HG02571 (cell line): ENCODE results near the gene C3orf85.
"Not testable (repeated sequence)": the region's sequence is repeated elsewhere in the genome, so short reads cannot be mapped to it uniquely, and the experiment has no call there.

Experiments used
- ATAC-seq: cut with Tn5 transposase; IDR thresholded peaks from one replicate; pipeline ENCODE4 v1.9.1; 2021; ENCODE audit warnings: mild to moderate bottlenecking, moderate library complexity; ENCODE audit not compliant: unreplicated experiment

Gene C3orf85, protein sequence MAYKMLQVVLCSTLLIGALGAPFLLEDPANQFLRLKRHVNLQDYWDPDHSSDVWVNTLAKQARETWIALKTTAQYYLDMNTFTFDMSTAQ

DNA sequence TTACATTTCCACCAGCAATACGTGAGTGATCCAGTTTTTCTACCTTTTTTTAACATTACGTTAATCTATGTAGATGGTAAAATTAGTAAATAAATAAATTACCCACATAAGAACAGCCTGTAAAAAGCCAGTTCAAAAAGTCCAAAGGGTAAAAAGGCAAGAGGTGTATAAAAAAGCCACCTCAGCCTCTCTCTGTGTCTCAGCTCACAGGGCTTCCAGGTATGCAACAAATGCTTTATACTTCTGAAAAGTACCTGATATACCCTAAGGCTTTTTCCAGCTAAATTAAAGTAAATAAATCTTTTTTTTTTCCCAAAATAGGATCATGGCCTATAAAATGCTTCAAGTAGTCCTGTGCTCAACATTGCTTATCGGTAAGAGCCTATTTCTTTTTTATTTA is at the start of gene C3orf85:
TSS of gene C3orf85 (plus strand) at position 197 of the 400 bp plus-strand sequence. CDS start at position 326, 129 bp downstream.
- no peak for ATAC-seq

DNA sequence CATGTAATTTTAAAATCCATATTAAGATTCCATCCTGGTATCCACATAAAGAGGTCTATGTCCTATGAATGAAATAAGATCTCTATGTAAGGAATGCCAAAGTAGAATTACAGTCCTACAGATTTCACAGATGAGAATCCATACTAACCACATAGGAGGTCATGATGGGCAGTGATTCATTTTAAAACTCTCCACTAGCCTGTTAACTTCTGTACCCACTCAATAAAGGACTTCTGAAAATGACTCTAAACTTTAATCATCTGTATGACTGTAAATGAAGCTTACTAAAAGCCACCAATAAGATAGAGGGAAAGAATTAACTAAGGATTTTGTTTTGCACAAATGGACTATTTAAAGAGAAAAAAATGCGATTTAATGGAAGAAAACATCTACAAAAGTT is 47.3 kb upstream of the C3orf85 start:
- ATAC-seq, result no peak

DNA sequence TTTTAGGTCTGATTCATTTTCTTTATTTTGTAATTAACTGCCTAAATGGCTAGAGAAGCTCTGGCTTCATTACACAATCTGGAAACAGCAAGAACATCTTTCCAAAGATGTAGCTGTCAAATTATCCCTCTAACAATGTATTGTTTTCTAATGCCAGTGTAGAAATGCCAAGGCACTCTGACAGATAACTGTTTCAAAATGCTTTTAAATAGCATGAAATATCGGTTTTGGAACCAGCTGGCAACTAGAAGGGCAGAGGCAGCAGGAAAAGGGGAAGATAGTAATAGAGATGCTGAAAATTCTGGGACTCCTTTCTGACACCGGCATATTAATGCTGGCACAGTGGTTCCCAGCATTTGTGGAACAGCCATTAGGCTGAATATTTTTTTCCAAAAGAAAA is 44.7 kb upstream of the C3orf85 start:
- ATAC-seq, result no peak

GRCh38 chr3:109093561-109093960 is 43.0 kb upstream of the C3orf85 start:
- ATAC-seq, result no peak

DNA sequence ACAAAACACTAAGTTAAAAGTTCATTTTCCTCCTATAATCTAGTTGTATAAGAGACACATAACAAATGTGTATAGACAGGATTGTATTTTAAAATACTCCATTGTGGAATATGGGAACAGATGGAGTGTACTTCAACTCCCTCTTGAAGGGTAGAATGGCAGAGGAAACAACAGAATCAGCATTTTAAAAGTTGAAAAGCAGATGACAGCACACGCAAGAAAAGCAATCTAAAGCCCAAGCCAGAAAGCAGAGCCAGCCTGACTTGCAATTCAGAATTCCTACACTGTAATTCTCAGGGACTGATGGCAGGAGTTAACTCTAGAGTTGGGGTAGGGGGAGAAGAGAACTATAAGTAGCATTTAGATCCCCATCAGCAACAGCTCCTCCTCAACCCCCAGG is 41.4 kb upstream of the C3orf85 start:
- ATAC-seq, result no peak

DNA sequence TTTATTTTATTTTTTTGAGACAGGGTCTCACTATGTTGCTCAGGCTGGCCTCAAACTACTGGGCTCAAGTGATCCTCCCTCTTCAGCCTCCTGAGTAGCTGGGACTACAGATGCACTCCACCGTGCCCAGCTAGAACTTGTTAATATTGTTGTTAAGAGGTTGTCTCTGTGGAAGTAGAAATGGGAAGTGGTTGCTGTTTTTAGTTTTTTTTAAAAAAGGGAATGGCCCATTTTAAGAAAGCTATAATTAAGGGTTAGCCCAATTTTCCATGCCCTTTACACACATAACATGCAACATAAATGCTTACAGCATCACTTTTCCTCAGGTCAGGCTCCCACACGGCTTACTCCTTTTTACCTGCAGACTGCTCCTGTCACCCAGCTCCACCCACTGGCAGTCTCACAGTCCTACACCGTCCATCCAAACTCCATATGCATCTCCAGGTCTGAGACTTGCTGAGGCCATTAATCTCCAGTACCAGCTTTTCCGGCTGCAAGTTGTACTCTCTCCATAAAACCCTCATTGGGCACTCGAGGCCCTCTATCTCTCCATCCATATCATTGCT is 38.4 kb upstream of the C3orf85 start:
- ATAC-seq, result no peak

DNA sequence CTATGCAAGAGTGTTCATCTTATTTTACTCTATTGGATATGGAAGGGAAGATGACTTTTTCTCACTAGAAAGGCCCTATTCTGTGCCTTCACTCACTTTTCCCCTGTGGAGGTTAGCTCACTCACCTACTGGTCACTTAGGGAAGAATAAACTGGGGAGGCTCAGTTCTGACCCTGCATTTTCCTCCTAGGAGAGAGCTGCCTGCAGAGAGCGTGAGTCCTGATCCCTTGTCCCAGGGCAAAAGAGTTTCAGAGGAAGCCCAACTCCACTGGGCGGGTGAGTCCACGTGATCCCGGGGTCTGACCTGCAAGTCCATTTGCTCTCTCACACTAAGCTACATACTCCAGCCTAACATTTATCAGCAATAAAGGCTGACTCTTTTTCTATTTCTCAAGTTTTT is 26.9 kb upstream of the C3orf85 start:
- ATAC-seq, result no peak

GRCh38 chr3:109112946-109113760 is 23.4 kb upstream of the C3orf85 start:
- ATAC-seq, result no peak

- ATAC-seq, result no peak
Measured at GRCh38 chr3:109114746-109115145, 21.8 kb upstream of the C3orf85 start.

DNA sequence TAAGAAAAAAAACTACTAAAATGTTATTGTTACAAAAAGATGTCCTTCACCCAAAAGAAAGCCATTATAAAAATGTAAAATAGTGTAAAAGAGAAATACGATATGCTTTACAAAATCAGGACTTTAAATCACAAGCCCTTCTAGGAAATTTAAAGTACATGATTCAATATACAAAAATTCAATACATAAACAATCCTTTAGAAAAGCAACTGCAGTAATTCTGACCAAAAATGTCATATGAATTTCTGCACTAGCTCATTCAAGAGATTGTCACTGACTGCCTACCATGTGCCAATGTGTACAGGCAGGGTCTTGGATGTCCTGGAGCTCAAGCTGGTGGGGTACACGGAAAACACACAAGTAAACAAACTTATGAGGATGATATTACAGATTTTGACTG is 21.1 kb upstream of the C3orf85 start:
- ATAC-seq, result no peak

GRCh38 chr3:109116031-109116430 is 20.5 kb upstream of the C3orf85 start:
- ATAC-seq, result no peak

- ATAC-seq, result no peak
Measured at GRCh38 chr3:109117939-109118338, 18.6 kb upstream of the C3orf85 start, which contains the start of gene MORC1. MORC1 (minus strand) TSS chr3:109118134; CDS start chr3:109118059, 75 bp downstream.

GRCh38 chr3:109118584-109118983 is 17.9 kb upstream of the C3orf85 start:
- ATAC-seq, result no peak

DNA sequence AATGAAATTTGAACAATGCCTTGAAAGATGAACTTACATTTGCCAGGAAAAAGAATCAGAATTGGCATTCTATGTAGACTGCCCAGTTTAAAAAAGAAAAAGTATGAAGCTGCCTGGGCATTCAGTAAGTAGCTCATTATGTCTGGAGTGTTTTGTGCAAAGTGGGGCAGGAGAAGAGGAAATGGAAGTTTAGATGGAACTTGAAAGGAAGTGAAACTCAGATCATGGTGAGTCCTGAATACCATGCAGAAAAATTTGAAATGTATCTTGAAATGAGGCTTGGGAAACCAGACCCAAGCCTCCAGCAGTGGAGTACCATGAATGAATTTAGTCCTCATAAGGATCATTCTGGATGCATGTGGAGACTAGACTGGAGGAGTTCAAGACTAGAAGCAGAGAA is 13.8 kb upstream of the C3orf85 start:
- ATAC-seq, result no peak

- ATAC-seq, result no peak
Measured at GRCh38 chr3:109125902-109126301, 10.6 kb upstream of the C3orf85 start.

DNA sequence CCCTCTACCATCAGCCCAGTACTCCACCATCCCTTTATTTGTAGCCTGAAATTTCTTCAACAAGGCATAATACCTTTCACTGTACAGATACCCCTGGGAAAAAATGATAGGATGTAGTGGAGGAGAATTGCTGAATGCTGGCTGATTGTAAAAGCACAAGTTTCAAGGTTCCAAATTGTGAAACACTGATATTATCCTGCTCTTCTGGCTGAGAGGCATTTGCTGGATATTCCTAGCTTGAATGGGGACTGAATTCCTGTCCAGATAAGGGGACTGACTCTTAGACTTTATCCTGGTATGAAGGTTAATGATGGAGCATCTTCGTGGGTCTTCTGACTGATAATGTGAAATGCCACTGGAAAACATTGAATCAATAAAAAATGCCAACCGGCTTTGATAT is 9.0 kb upstream of the C3orf85 start:
- no peak for ATAC-seq

- no peak for ATAC-seq
Measured at GRCh38 chr3:109131276-109131675, 5.2 kb upstream of the C3orf85 start.

DNA sequence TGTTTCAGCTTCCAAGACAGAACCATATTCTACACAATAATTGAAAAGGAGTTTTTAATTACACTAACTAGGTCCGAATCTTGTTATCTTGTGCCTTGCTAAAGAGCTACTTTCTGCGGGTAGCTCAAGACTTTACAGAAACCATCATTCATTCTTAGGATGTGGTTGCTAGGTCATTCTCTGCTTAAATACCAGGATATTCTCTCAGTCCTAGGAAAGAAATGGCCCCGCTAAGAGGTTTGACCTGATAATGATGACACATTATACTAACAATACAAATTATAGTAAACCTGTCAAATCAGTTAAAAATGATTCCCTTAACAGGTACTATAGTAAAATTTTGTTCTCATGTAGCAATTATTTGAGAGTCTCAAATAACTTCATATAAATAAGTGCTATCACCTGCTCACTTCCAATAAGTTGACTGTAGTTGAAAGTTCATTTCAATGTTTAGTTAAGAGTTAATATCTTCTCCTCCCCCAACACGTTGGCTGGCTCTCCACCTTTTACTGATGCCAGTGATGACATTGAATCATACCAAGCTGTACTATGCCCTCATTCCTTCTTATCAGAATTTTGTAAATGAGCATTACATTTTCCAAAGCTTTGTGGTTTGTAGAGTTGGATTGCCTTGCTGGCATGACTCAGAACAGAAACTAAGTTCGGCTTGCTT is 3.6 kb upstream of the C3orf85 start:
- ATAC-seq, result no peak

GRCh38 chr3:109133474-109133816 is 3.1 kb upstream of the C3orf85 start:
- ATAC-seq, result not testable (repeated sequence)

DNA sequence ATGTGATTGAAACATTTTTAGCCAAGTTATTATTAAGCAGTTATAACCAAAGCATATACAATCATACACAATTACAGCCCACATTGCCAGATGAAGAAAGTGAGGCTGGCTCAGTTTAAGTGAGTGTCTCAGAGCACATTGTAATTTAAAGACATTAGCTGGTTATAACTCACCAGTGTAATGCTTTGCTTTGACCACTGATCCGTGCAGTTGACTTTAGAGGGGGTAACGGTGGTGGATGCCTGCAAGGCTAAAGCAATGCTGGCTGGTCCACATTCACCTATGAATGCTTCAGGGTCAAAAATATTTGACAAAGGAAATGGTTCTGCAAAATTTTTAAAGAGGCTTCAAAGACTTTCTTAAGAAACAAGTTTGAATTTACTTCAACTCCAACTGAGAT is 1.2 kb downstream of the C3orf85 start:
- no peak for ATAC-seq

DNA sequence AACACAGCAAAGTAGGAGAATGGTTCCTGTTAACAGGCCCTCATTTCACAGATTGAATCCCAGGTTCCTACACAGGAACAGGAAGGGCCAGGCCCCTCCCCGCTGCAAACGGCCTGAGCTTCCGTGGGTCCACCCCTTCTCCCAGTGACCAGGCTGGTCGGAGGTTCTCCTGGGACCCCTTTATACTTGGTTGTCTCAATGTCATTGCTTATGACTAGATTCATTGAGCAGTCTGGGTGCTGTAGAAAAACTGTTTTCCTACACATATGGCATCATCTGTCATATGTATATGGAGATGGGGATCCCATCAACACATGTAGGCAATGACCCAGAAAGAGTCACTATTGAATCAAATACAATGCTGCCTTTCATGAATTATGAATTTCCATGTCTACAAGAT is 3.8 kb downstream of the C3orf85 start:
- ATAC-seq, result no peak

- ATAC-seq, result no peak
Measured at GRCh38 chr3:109143646-109144045, 7.1 kb downstream of the C3orf85 start.
